ENCODE data around the gene BACH2. TPM values are rescaled to one million over a fixed set of nuclear protein-coding genes. Genes with fewer than 3 reads are reported as not detected.

The BACH2 gene
- total and polyA plus RNA-seq, 7 donors, result under 0.01 to 5.6 (median 1.4) TPM

DNA sequence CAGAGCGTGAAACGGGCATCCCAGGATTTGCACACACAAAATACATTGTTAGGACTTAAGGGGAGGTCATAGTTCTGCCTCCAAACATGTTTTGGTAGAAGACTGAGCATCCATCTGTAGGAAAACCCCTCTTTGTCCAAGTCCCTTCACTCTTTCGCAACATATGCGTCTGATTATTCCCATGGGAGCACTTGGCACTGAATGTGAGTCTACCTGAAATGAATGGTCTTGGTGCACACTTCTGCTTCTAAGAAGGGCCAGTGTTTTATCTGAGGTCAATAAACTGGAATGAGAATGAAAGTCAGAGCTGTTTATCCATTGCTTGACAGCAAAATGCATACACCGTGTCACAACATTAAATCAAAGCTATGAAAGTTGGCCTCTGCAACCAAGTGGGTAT lies 369.4 kb downstream of the BACH2 start:
- TF ChIP-seq POLR2A (IDR thresholded peaks at IDR 0.05) (no peak), EP300 (IDR thresholded peaks at IDR 0.05) (no peak), POLR2AphosphoS5 (IDR thresholded peaks at IDR 0.05) (no peak)
- TF ChIP-seq, protein P1, sequence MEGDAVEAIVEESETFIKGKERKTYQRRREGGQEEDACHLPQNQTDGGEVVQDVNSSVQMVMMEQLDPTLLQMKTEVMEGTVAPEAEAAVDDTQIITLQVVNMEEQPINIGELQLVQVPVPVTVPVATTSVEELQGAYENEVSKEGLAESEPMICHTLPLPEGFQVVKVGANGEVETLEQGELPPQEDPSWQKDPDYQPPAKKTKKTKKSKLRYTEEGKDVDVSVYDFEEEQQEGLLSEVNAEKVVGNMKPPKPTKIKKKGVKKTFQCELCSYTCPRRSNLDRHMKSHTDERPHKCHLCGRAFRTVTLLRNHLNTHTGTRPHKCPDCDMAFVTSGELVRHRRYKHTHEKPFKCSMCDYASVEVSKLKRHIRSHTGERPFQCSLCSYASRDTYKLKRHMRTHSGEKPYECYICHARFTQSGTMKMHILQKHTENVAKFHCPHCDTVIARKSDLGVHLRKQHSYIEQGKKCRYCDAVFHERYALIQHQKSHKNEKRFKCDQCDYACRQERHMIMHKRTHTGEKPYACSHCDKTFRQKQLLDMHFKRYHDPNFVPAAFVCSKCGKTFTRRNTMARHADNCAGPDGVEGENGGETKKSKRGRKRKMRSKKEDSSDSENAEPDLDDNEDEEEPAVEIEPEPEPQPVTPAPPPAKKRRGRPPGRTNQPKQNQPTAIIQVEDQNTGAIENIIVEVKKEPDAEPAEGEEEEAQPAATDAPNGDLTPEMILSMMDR (IDR thresholded peaks at IDR 0.05), result no peak
- 93 to 94% methylated on average over 5 of the region's 5 CpGs for WGBS, 2 donors
- intact Hi-C loops (cut with DNase I), result no loop called here
- H3K27ac ChIP-seq, result no peak overlapping the region
- peaks cover 0 to 2% (median 0%) of the 10 kb centered on the region in 4 donors for H3K36me3 ChIP-seq
- no peak overlapping the region for H3K4me3 ChIP-seq
- no peaks in the 10 kb centered on the region for H3K4me1 ChIP-seq
- H3K9me3 ChIP-seq, result no peaks in the 10 kb centered on the region
- no peaks in the 10 kb centered on the region for H3K27me3 ChIP-seq
- no peak for DNase-seq

DNA sequence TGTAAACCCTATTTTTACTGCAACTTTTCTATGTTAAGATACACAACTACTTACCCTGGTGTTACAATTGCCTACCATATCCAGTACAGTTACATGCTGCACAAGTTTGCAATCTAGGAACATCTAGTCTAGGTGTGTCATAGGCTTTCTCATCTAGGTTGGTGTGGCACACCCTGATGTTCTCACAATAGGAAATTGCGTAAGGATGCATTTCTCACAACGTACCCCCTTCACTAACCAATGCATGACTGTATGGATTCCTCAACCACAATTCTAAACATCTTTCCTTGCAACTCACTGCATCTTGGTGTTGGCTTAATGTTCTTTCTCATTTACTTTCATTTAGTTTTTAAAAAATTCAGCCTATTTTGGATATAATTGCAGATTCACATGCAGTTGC lies 370.8 kb downstream of the BACH2 start:
- TF ChIP-seq POLR2A (IDR thresholded peaks at IDR 0.05) (no peak), EP300 (IDR thresholded peaks at IDR 0.05) (no peak), POLR2AphosphoS5 (IDR thresholded peaks at IDR 0.05) (no peak)
- TF ChIP-seq, protein P1 (IDR thresholded peaks at IDR 0.05), result no peak
- intact Hi-C loops (cut with DNase I), result no loop called here
- Histone ChIP-seq H3K4me1 (no peaks in the 10 kb centered on the region), H3K27me3 (no peaks in the 10 kb centered on the region), H3K9me3 (no peaks in the 10 kb centered on the region), H3K4me3 (no peak overlapping the region), H3K27ac (no peak overlapping the region), H3K36me3 (no peaks in the 10 kb centered on the region)
- DNase-seq, result no peak
- 75 to 84% methylated on average over 2 of the region's 2 CpGs for WGBS, 2 donors

DNA sequence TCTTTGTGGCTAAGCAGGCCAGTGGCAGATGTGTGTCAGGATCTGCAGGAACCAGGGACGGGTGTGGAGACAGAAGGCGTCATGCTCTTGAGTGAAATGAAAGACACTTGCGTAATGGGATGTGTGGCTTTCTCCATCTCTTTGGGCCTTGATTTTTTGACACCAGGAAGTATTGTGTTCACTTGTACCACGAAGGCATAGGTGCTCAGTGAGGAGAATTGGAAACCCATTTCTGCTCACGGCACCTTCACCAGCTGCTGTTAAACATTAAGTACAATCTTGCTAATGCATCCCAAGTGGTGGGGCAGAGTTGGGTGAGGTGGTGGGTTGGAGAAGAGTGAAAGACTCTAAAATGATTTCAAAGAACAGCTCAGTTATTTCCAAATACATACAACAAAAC lies 372.4 kb downstream of the BACH2 start:
- whole genome bisulfite sequencing, 2 donors, result 66 to 68% methylated on average over 5 of the region's 5 CpGs
- H3K4me3 ChIP-seq, result no peak overlapping the region
- no peaks in the 10 kb centered on the region for H3K9me3 ChIP-seq
- intact Hi-C loops (cut with DNase I), result no loop called here
- no peak overlapping the region for H3K27ac ChIP-seq
- no peaks in the 10 kb centered on the region for H3K4me1 ChIP-seq
- H3K27me3 ChIP-seq, result no peaks in the 10 kb centered on the region
- no peak for TF ChIP-seq POLR2A (IDR thresholded peaks at IDR 0.05)
- no peak for TF ChIP-seq EP300 (IDR thresholded peaks at IDR 0.05)
- no peak for TF ChIP-seq POLR2AphosphoS5 (IDR thresholded peaks at IDR 0.05)
- TF ChIP-seq, protein P1 (IDR thresholded peaks at IDR 0.05), result no peak
- H3K36me3 ChIP-seq, result no peaks in the 10 kb centered on the region
- no peak for DNase-seq

GRCh38 chr6:89921691-89922090 lies 375.0 kb downstream of the BACH2 start:
- Histone ChIP-seq H3K9me3 (peaks cover 0 to 4% (median 0%) of the 10 kb centered on the region in 4 donors), H3K4me3 (no peak overlapping the region), H3K27ac (no peak overlapping the region), H3K4me1 (no peaks in the 10 kb centered on the region), H3K27me3 (no peaks in the 10 kb centered on the region), H3K36me3 (no peaks in the 10 kb centered on the region)
- DNase-seq, result no peak
- TF ChIP-seq POLR2A (IDR thresholded peaks at IDR 0.05) (no peak), POLR2AphosphoS5 (IDR thresholded peaks at IDR 0.05) (no peak), EP300 (IDR thresholded peaks at IDR 0.05) (no peak)
- TF ChIP-seq, protein P1 (IDR thresholded peaks at IDR 0.05), result no peak
- 94% methylated on average over 10 of the region's 10 CpGs for WGBS, 2 donors
- intact Hi-C loops (cut with DNase I), result no loop called here

GRCh38 chr6:89921197-89921596 lies 375.4 kb downstream of the BACH2 start:
- no peaks in the 10 kb centered on the region for H3K27me3 ChIP-seq
- H3K36me3 ChIP-seq, result no peaks in the 10 kb centered on the region
- no peak for DNase-seq
- H3K4me3 ChIP-seq, result no peak overlapping the region
- no peak overlapping the region for H3K27ac ChIP-seq
- peaks cover 0 to 4% (median 0%) of the 10 kb centered on the region in 4 donors for H3K9me3 ChIP-seq
- 76 to 87% methylated on average over 6 of the region's 6 CpGs for WGBS, 2 donors
- intact Hi-C loops (cut with DNase I), result no loop called here
- TF ChIP-seq POLR2A (IDR thresholded peaks at IDR 0.05) (no peak), EP300 (IDR thresholded peaks at IDR 0.05) (no peak), POLR2AphosphoS5 (IDR thresholded peaks at IDR 0.05) (no peak)
- H3K4me1 ChIP-seq, result no peaks in the 10 kb centered on the region
